H9 (cell line): ENCODE results near the gene MIB2. TPM values are rescaled to one million over a fixed set of nuclear protein-coding genes. Genes with fewer than 3 reads are reported as not detected.
A peak's percentile ranks its signal among the peaks of the same experiment; 100 is the strongest.

Source experiments
- DNase-seq: peaks from one replicate; pipeline ENCODE4 v3.0.0-alpha.2; 2017
- H2AFZ ChIP-seq: one replicate; pipeline ENCODE4 v1.6.1; 2013; ENCODE audit warnings: mild to moderate bottlenecking, low read length, control low read depth, moderate library complexity
- H2AK5ac ChIP-seq: 2 replicates; pipeline ENCODE4 v1.6.1; 2013; ENCODE audit warnings: low read length, control low read depth, mixed read lengths; ENCODE audit not compliant: insufficient read length
- H2BK120ac ChIP-seq: one replicate; pipeline ENCODE4 v1.6.1; 2013; ENCODE audit warnings: low read depth, mild to moderate bottlenecking, low read length, control low read depth, inconsistent platforms; ENCODE audit not compliant: poor library complexity, severe bottlenecking
- H2BK12ac ChIP-seq: 2 replicates; pipeline ENCODE4 v1.6.1; 2013; ENCODE audit warnings: low read length, control low read depth, mixed read lengths, low read depth; ENCODE audit not compliant: insufficient read length
- H2BK15ac ChIP-seq: 2 replicates; pipeline ENCODE4 v1.6.1; 2013; ENCODE audit warnings: low read depth, low read length, control low read depth
- H2BK20ac ChIP-seq: one replicate; pipeline ENCODE4 v1.6.1; 2013; ENCODE audit warnings: low read depth, mild to moderate bottlenecking, low read length, control low read depth, inconsistent platforms; ENCODE audit not compliant: poor library complexity, severe bottlenecking
- H2BK5ac ChIP-seq: 2 replicates; pipeline ENCODE4 v1.6.1; 2013; ENCODE audit warnings: low read length, control low read depth, mixed read lengths; ENCODE audit not compliant: insufficient read length
- H3K14ac ChIP-seq: 2 replicates; pipeline ENCODE4 v1.6.1; 2013; ENCODE audit warnings: low read length, control low read depth; ENCODE audit not compliant: insufficient read depth
- H3K18ac ChIP-seq: 2 replicates; pipeline ENCODE4 v1.6.1; 2013; ENCODE audit warnings: low read depth, mild to moderate bottlenecking, mixed read lengths, low read length, control low read depth; ENCODE audit not compliant: insufficient read length
- H3K23ac ChIP-seq: 2 replicates; pipeline ENCODE4 v1.6.1; 2013; ENCODE audit warnings: low read length, control low read depth, mixed read lengths, low read depth; ENCODE audit not compliant: insufficient read length
- H3K23me2 ChIP-seq: 2 replicates; pipeline ENCODE4 v1.6.1; 2013; ENCODE audit warnings: low read depth, mild to moderate bottlenecking, mixed read lengths, low read length, control low read depth; ENCODE audit not compliant: insufficient read length, poor library complexity, severe bottlenecking
- H3K27ac ChIP-seq: 2 replicates; pipeline ENCODE4 v1.5.1; 2013; ENCODE audit warnings: low read length, control low read depth, mixed read lengths, low read depth; ENCODE audit not compliant: insufficient read length
- H3K27me3 ChIP-seq: 2 replicates; pipeline ENCODE4 v1.6.1; 2013; ENCODE audit warnings: low read length, control low read depth, inconsistent platforms; ENCODE audit not compliant: insufficient read depth
- H3K4ac ChIP-seq: 2 replicates; pipeline ENCODE4 v1.6.1; 2013; ENCODE audit warnings: low read depth, mild to moderate bottlenecking, control low read depth, inconsistent platforms, low read length, moderate library complexity
- H3K4me1 ChIP-seq: 2 replicates; pipeline ENCODE4 v1.6.1; 2013; ENCODE audit warnings: low read length, control low read depth, inconsistent platforms; ENCODE audit not compliant: insufficient read depth
- H3K4me2 ChIP-seq: 2 replicates; pipeline ENCODE4 v1.6.1; 2013; ENCODE audit warnings: low read length, control low read depth, mixed read lengths; ENCODE audit not compliant: insufficient read length, insufficient read depth
- H3K56ac ChIP-seq: 2 replicates; pipeline ENCODE4 v1.6.1; 2013; ENCODE audit warnings: low read depth, mild to moderate bottlenecking, mixed read lengths, low read length, control low read depth; ENCODE audit not compliant: insufficient read length
- H3K79me1 ChIP-seq: 2 replicates; pipeline ENCODE4 v1.6.1; 2013; ENCODE audit warnings: low read depth, mild to moderate bottlenecking, moderate library complexity, low read length, control low read depth, inconsistent platforms; ENCODE audit not compliant: insufficient read depth, poor library complexity, severe bottlenecking
- H3K79me2 ChIP-seq: 2 replicates; pipeline ENCODE4 v1.6.1; 2013; ENCODE audit warnings: low read length, control low read depth, inconsistent platforms; ENCODE audit not compliant: insufficient read depth
- H3K9ac ChIP-seq: 2 replicates; pipeline ENCODE4 v1.6.1; 2013; ENCODE audit warnings: low read length, control low read depth, mixed read lengths; ENCODE audit not compliant: insufficient read length; ENCODE audit errors: extremely low read depth
- H3K9me3 ChIP-seq: one replicate; pipeline ENCODE4 v1.6.1; 2013; ENCODE audit warnings: low read depth, low read length, inconsistent platforms; ENCODE audit not compliant: control insufficient read depth
- H3T11ph ChIP-seq: one replicate; pipeline ENCODE4 v1.6.1; 2013; ENCODE audit warnings: mild to moderate bottlenecking, low read length, control low read depth, inconsistent platforms
- H4K20me1 ChIP-seq: one replicate; pipeline ENCODE4 v1.6.1; 2013; ENCODE audit not compliant: control insufficient read depth, insufficient read length, insufficient read depth
- H4K5ac ChIP-seq: 2 replicates; pipeline ENCODE4 v1.6.1; 2013; ENCODE audit warnings: low read depth, mild to moderate bottlenecking, mixed read lengths, low read length, control low read depth; ENCODE audit not compliant: insufficient read length
- H4K8ac ChIP-seq: replicated peaks from 2 replicates; pipeline ENCODE4 v1.6.1; 2013; ENCODE audit warnings: low read length, control low read depth, mixed read lengths, low read depth; ENCODE audit not compliant: insufficient read length
- H4K91ac ChIP-seq: 2 replicates; pipeline ENCODE4 v1.6.1; 2013; ENCODE audit warnings: low read depth, mild to moderate bottlenecking, moderate library complexity, mixed read lengths, low read length, control low read depth; ENCODE audit not compliant: insufficient read length
- H3K27ac Mint-ChIP-seq, 3 experiments: 2 replicates in 2 of 3; 3 replicates in 1 of 3; pipeline ENCODE4 v1.8.0; 2020 to 2021; ENCODE audit warnings: mixed read lengths in 3 of 3, mild to moderate bottlenecking in 1 of 3, moderate library complexity in 1 of 3
- H3K27me3 Mint-ChIP-seq: 2 replicates; pipeline ENCODE4 v1.8.0; 2021; ENCODE audit warnings: low read depth, mild to moderate bottlenecking, moderate library complexity, mixed read lengths
- H3K36me3 Mint-ChIP-seq, 3 experiments: 2 replicates in 2 of 3; 3 replicates in 1 of 3; pipeline ENCODE4 v1.8.0; 2020 to 2021; ENCODE audit warnings: low read depth in 3 of 3, mixed read lengths in 3 of 3; ENCODE audit not compliant: insufficient read depth in 1 of 3
- H3K4me1 Mint-ChIP-seq, 2 experiments: 2 replicates each; pipeline ENCODE4 v1.8.0; 2020; ENCODE audit warnings: mixed read lengths in 2 of 2
- H3K4me3 Mint-ChIP-seq, 2 experiments: 2 replicates in 1 of 2; 3 replicates in 1 of 2; pipeline ENCODE4 v1.8.0; 2020 to 2021; ENCODE audit warnings: mild to moderate bottlenecking in 2 of 2, mixed read lengths in 2 of 2, moderate library complexity in 1 of 2
- H3K9me3 Mint-ChIP-seq, 2 experiments: 2 replicates in 1 of 2; 3 replicates in 1 of 2; pipeline ENCODE4 v1.8.0; 2020; ENCODE audit warnings: mild to moderate bottlenecking in 2 of 2, mixed read lengths in 2 of 2, moderate library complexity in 1 of 2
- CTCF ChIP-seq: fragments of 200-600 bp; sonication (generic); conservative IDR thresholded peaks from 3 replicates; pipeline ENCODE4 v1.8.0; 2021; ENCODE audit warnings: antibody characterized with exemption, mild to moderate bottlenecking
- WGBS: extraction: QIAGEN DNeasy Blood & Tissue Kit; methylation state at CpG from one replicate; pipeline ENCODE4 v1.1.7; 2013; ENCODE audit warnings: missing lambda C conversion rate, low lambda C conversion rate, mixed read lengths; ENCODE audit not compliant: insufficient read length; ENCODE audit errors: extremely low coverage; 5-methylcytosine and 5-hydroxymethylcytosine counted together
- total RNA-seq: library from RNA; stranded (reverse); gene quantifications from 2 replicates; pipeline ENCODE4 v1.2.1, GENCODE V29; 2021

Gene MIB2
- total RNA-seq, 1 experiment from 2014 or later: 77.8 TPM

- Histone ChIP-seq H2AK5ac (no peak overlapping the region), H3K9me3 (no peaks in the 10 kb centered on the region), H3K27me3 (no peaks in the 10 kb centered on the region), H2BK20ac (no peak overlapping the region), H3K23ac (no peak overlapping the region), H3K79me1 (no peaks in the 10 kb centered on the region), H3K23me2 (no peaks in the 10 kb centered on the region), H3K18ac (no peak overlapping the region), H3K79me2 (no peaks in the 10 kb centered on the region), H3K4me2 (no peak overlapping the region), H2AFZ (no peak overlapping the region), H3K4ac (no peak overlapping the region), H4K8ac (no peak overlapping the region), H2BK12ac (no peak overlapping the region), H3K9ac (no peak overlapping the region), H2BK120ac (no peak overlapping the region), H3K4me1 (no peaks in the 10 kb centered on the region), H2BK5ac (no peak overlapping the region), H4K5ac (no peak overlapping the region), H3K56ac (no peak overlapping the region), H2BK15ac (no peak overlapping the region), H4K20me1 (no peaks in the 10 kb centered on the region), H3T11ph (no peak overlapping the region), H3K27ac (no peak overlapping the region), H3K14ac (no peak overlapping the region), H4K91ac (no peak overlapping the region)
- H3K9me3 Mint-ChIP-seq: no peaks in the 10 kb centered on the region
- whole genome bisulfite sequencing: no CpG with 5 or more reads among the region's 8 CpGs
- H3K36me3 Mint-ChIP-seq: peaks cover 0 to 2% (median 0%) of the 10 kb centered on the region in 3 experiments; a peak in 1 of 7 replicates
- no peak for TF ChIP-seq CTCF
- H3K27ac Mint-ChIP-seq: no peak overlapping the region
- H3K4me1 Mint-ChIP-seq: peaks cover 2% of the 10 kb centered on the region in 2 experiments; a peak in 2 of 4 replicates
- H3K27me3 Mint-ChIP-seq: peaks cover 2% of the 10 kb centered on the region
- peak; percentile 28 for DNase-seq
- no peak overlapping the region for H3K4me3 Mint-ChIP-seq
Measured at GRCh38 chr1:1625824-1626206, 10.5 kb downstream of the MIB2 start.
